Fibroblast of lung (primary cell): ENCODE data around the gene BATF. TPM values are rescaled to one million over a fixed set of nuclear protein-coding genes. Genes with fewer than 3 reads are reported as not detected.
A peak's percentile ranks its signal among the peaks of the same experiment; 100 is the strongest.

Source experiments
- DNase-seq, 2 donors: peaks; one replicate each; pipeline versions ENCODE4 v3.0.0 to v3.0.0-alpha.2; 2010; ENCODE audit warnings: low read depth in 2 of 2
- H2AFZ ChIP-seq: 2 replicates; pipeline ENCODE4 v1.5.1; 2012; ENCODE audit warnings: low read length, control low read depth, inconsistent platforms
- H3K27ac ChIP-seq: 2 replicates; pipeline ENCODE4 v1.5.1; 2011; ENCODE audit warnings: low read length, control low read depth; ENCODE audit not compliant: insufficient read depth
- H3K27me3 ChIP-seq: 2 replicates; pipeline ENCODE4 v1.5.1; 2011; ENCODE audit warnings: mild to moderate bottlenecking, low read length; ENCODE audit not compliant: control insufficient read depth, insufficient read depth
- H3K36me3 ChIP-seq: 2 replicates; pipeline ENCODE4 v1.5.1; 2011; ENCODE audit warnings: low read length; ENCODE audit not compliant: control insufficient read depth, insufficient read depth
- H3K4me1 ChIP-seq: 2 replicates; pipeline ENCODE4 v1.5.1; 2011; ENCODE audit warnings: low read length; ENCODE audit not compliant: control insufficient read depth, insufficient read depth; ENCODE audit errors: extremely low read depth
- H3K4me2 ChIP-seq: 2 replicates; pipeline ENCODE4 v1.5.1; 2011; ENCODE audit warnings: low read length, control low read depth; ENCODE audit not compliant: insufficient read depth; ENCODE audit errors: extremely low read depth
- H3K4me3 ChIP-seq, 4 experiments: fragments of 200-600 bp in 1 of 4; sonication (generic) in 1 of 4; replicated peaks in 1 of 4; 2 replicates each; pipeline ENCODE4 v1.5.1; 2011 to 2016; ENCODE audit warnings: low read length in 4 of 4, low read depth in 3 of 4, mild to moderate bottlenecking in 3 of 4, control low read depth in 2 of 4, inconsistent platforms in 1 of 4, mixed read lengths in 1 of 4; ENCODE audit not compliant: insufficient read depth in 1 of 4; ENCODE audit errors: control extremely low read depth in 1 of 4
- H3K79me2 ChIP-seq: 2 replicates; pipeline ENCODE4 v1.5.1; 2012; ENCODE audit warnings: mild to moderate bottlenecking, low read length, inconsistent platforms; ENCODE audit not compliant: control insufficient read depth, insufficient read depth
- H3K9ac ChIP-seq: 2 replicates; pipeline ENCODE4 v1.5.1; 2011; ENCODE audit warnings: mild to moderate bottlenecking, low read length, control low read depth; ENCODE audit not compliant: insufficient read depth
- H3K9me3 ChIP-seq: 2 replicates; pipeline ENCODE4 v1.5.1; 2012; ENCODE audit warnings: low read depth, low read length; ENCODE audit not compliant: control insufficient read depth, insufficient read depth
- H4K20me1 ChIP-seq: 2 replicates; pipeline ENCODE4 v1.5.1; 2011; ENCODE audit warnings: low read length; ENCODE audit not compliant: control insufficient read depth, insufficient read depth; ENCODE audit errors: extremely low read depth
- CTCF ChIP-seq, 2 donors: IDR thresholded peaks in 1 of 2; conservative IDR thresholded peaks in 1 of 2; 1 replicate in 1 of 2; 2 replicates in 1 of 2; pipeline ENCODE4 v1.5.1; 2011 to 2012; ENCODE audit warnings: low read length in 2 of 2, control low read depth in 1 of 2, inconsistent platforms in 1 of 2, low read depth in 1 of 2, mild to moderate bottlenecking in 1 of 2
- EZH2 ChIP-seq: IDR thresholded peaks from 2 replicates; pipeline ENCODE4 v1.5.1; 2012; ENCODE audit warnings: low read length, control low read depth, mild to moderate bottlenecking; ENCODE audit errors: missing control alignments
- polyA plus RNA-seq, 2 donors: library from polyadenylated mRNA; depleted of rRNA in 1 of 2; stranded (reverse) in 1 of 2; unstranded in 1 of 2; fragments of >200 nt; gene quantifications; 2 replicates each; pipeline ENCODE4 v1.2.1, GENCODE V29; 2011 to 2012; ENCODE audit warnings: missing spikeins in 1 of 2
- total RNA-seq: library from RNA; depleted of rRNA; stranded (reverse); fragments of >200 nt; gene quantifications from 2 replicates; pipeline ENCODE4 v1.2.1, GENCODE V29; 2014

The BATF gene
- total and polyA plus RNA-seq, 2 donors (not counting 1 experiment from before 2014, with no cell fraction given): 0.50 TPM; not detected in 1

GRCh38 chr14:75540479-75540851 lies 18.2 kb downstream of the BATF start:
- no peaks in the 10 kb centered on the region for H3K27me3 ChIP-seq
- no peak overlapping the region for H3K4me2 ChIP-seq
- TF ChIP-seq EZH2: no peak
- TF ChIP-seq CTCF (conservative IDR thresholded peaks at IDR 0.05 in 1 of 2, IDR thresholded peaks at IDR 0.05 in 1 of 2; ENCODE audit: low read depth in 1 of 2, low read length in 2 of 2): no peak
- no peak overlapping the region for H3K4me3 ChIP-seq
- H4K20me1 ChIP-seq: no peaks in the 10 kb centered on the region
- no peak overlapping the region for H3K9ac ChIP-seq
- H3K79me2 ChIP-seq: no peaks in the 10 kb centered on the region
- peaks cover 4% of the 10 kb centered on the region for H3K4me1 ChIP-seq
- H3K36me3 ChIP-seq: no peaks in the 10 kb centered on the region
- H3K27ac ChIP-seq: no peak overlapping the region
- no peak overlapping the region for H2AFZ ChIP-seq
- no peaks in the 10 kb centered on the region for H3K9me3 ChIP-seq
- DNase-seq: no peak

- TF ChIP-seq CTCF (conservative IDR thresholded peaks at IDR 0.05 in 1 of 2, IDR thresholded peaks at IDR 0.05 in 1 of 2; ENCODE audit: low read depth in 1 of 2, low read length in 2 of 2): no peak
- TF ChIP-seq EZH2: no peak
- H3K4me1 ChIP-seq: no peaks in the 10 kb centered on the region
- H3K9ac ChIP-seq: no peak overlapping the region
- H4K20me1 ChIP-seq: no peaks in the 10 kb centered on the region
- H3K36me3 ChIP-seq: no peaks in the 10 kb centered on the region
- no peak overlapping the region for H2AFZ ChIP-seq
- H3K79me2 ChIP-seq: no peaks in the 10 kb centered on the region
- no peaks in the 10 kb centered on the region for H3K27me3 ChIP-seq
- no peak overlapping the region for H3K27ac ChIP-seq
- H3K9me3 ChIP-seq: no peaks in the 10 kb centered on the region
- no peak overlapping the region for H3K4me3 ChIP-seq
- no peak overlapping the region for H3K4me2 ChIP-seq
- peak; percentile 26 to 33 for DNase-seq
Observed at GRCh38 chr14:75542588-75543091, 20.4 kb downstream of the BATF start.

- TF ChIP-seq CTCF (conservative IDR thresholded peaks at IDR 0.05 in 1 of 2, IDR thresholded peaks at IDR 0.05 in 1 of 2; ENCODE audit: low read depth in 1 of 2, low read length in 2 of 2) (no peak), EZH2 (no peak)
Observed at GRCh38 chr14:75543253-75543652, 21.0 kb downstream of the BATF start.

More at GRCh38 chr14:75543253-75543652, 21.0 kb downstream of the BATF start:
- Histone ChIP-seq H3K4me2 (no peak overlapping the region), H3K79me2 (no peaks in the 10 kb centered on the region), H3K27me3 (no peaks in the 10 kb centered on the region), H2AFZ (no peak overlapping the region), H4K20me1 (no peaks in the 10 kb centered on the region), H3K4me1 (no peaks in the 10 kb centered on the region), H3K4me3 (no peak overlapping the region), H3K9ac (no peak overlapping the region), H3K36me3 (no peaks in the 10 kb centered on the region), H3K9me3 (no peaks in the 10 kb centered on the region), H3K27ac (no peak overlapping the region)
- DNase-seq: no peak
